OCI-LY1 (cell line): ENCODE measurements around the gene TSC22D2.

Experiments
- H2AFZ ChIP-seq: fragments of 200-600 bp; sonication (generic), shearing (Covaris generic); 2 replicates; pipeline ENCODE4 v1.6.0; 2014; ENCODE audit warnings: antibody characterized with exemption, mild to moderate bottlenecking, low read length
- H3F3A ChIP-seq: fragments of 200-600 bp; sonication (generic), shearing (Covaris generic); 2 replicates; pipeline ENCODE4 v1.6.0; 2014; ENCODE audit warnings: mild to moderate bottlenecking, antibody characterized with exemption, low read length, moderate library complexity; ENCODE audit not compliant: insufficient read depth
- H3K27ac ChIP-seq: fragments of 200-600 bp; sonication (generic); 2 replicates; pipeline ENCODE4 v1.5.1; 2014; ENCODE audit warnings: low read length, mixed run types, mild to moderate bottlenecking, low read depth; ENCODE audit not compliant: poor library complexity, severe bottlenecking
- H3K27me3 ChIP-seq: fragments of 200-600 bp; sonication (generic); 2 replicates; pipeline ENCODE4 v1.6.0; 2014; ENCODE audit warnings: antibody characterized with exemption, mild to moderate bottlenecking, low read length, moderate library complexity; ENCODE audit not compliant: insufficient read depth
- H3K36me3 ChIP-seq: fragments of 200-600 bp; sonication (generic); 2 replicates; pipeline ENCODE4 v1.6.1; 2014; ENCODE audit warnings: mild to moderate bottlenecking, antibody characterized with exemption, low read length, moderate library complexity, mixed read lengths; ENCODE audit not compliant: insufficient read depth
- H3K4me1 ChIP-seq: fragments of 200-600 bp; sonication (generic); 2 replicates; pipeline ENCODE4 v1.5.1; 2014; ENCODE audit warnings: mild to moderate bottlenecking, low read length, moderate library complexity; ENCODE audit not compliant: insufficient read depth, severe bottlenecking
- H3K4me2 ChIP-seq: fragments of 200-600 bp; sonication (generic), shearing (Covaris generic); 2 replicates; pipeline ENCODE4 v1.6.1; 2014; ENCODE audit warnings: low read length
- H3K4me3 ChIP-seq: fragments of 200-600 bp; sonication (generic); 2 replicates; pipeline ENCODE4 v1.5.1; 2014; ENCODE audit warnings: low read length, low read depth, mild to moderate bottlenecking, mixed read lengths; ENCODE audit not compliant: poor library complexity, severe bottlenecking
- H3K79me2 ChIP-seq: fragments of 200-600 bp; shearing (Covaris generic); 2 replicates; pipeline ENCODE4 v1.6.1; 2016; ENCODE audit warnings: mixed run types, low read length, mixed read lengths; ENCODE audit not compliant: insufficient read depth
- H3K9ac ChIP-seq: fragments of 200-600 bp; sonication (generic), shearing (Covaris generic); 2 replicates; pipeline ENCODE4 v1.6.1; 2014; ENCODE audit warnings: mild to moderate bottlenecking, low read length, mixed read lengths
- H3K9me2 ChIP-seq: fragments of 200-600 bp; sonication (generic), shearing (Covaris generic); 2 replicates; pipeline ENCODE4 v1.6.1; 2014; ENCODE audit warnings: low read depth, mild to moderate bottlenecking, low read length, mixed read lengths
- H3K9me3 ChIP-seq: fragments of 200-600 bp; shearing (Covaris generic); 2 replicates; pipeline ENCODE4 v1.6.1; 2014; ENCODE audit warnings: low read length, mixed read lengths
- H4K20me1 ChIP-seq: fragments of 200-600 bp; sonication (generic), shearing (Covaris generic); 2 replicates; pipeline ENCODE4 v1.6.0; 2016; ENCODE audit warnings: mild to moderate bottlenecking, low read length; ENCODE audit not compliant: insufficient read depth
- EZH2 ChIP-seq: fragments of 200-600 bp; sonication (generic), shearing (Covaris generic); IDR thresholded peaks from 2 replicates; pipeline ENCODE4 v1.8.0; 2017; ENCODE audit warnings: borderline replicate concordance, mixed run types, mild to moderate bottlenecking, antibody characterized with exemption, low read length, moderate library complexity, mixed read lengths
- TF ChIP-seq, protein P1 (sequence below): fragments of 200-600 bp; sonication (generic), shearing (Covaris generic); IDR thresholded peaks from 2 replicates; pipeline ENCODE4 v1.5.1; 2017; ENCODE audit warnings: mild to moderate bottlenecking, antibody characterized with exemption, low read length, moderate library complexity, mixed read lengths

The TSC22D2 gene

DNA sequence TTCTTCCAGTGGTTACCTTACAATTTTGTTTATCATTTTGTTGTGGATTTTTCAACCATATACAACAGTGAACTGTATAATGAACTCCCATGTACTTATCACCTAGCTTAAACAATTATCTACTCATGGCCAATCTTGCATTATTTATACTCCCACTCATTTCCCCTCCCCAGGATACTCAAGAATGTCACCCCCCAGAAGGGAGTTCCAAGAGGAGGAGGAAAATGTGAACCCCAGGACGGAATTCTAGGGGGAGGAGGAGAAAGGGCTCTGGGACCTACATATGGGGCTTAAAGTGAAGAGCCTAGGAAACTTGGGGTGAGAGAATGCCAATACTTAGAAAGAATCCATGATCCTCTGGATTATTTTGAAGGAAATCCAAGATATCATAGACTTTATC lies 59.3 kb downstream of the TSC22D2 start:
- H3K27ac ChIP-seq: no peak overlapping the region

DNA sequence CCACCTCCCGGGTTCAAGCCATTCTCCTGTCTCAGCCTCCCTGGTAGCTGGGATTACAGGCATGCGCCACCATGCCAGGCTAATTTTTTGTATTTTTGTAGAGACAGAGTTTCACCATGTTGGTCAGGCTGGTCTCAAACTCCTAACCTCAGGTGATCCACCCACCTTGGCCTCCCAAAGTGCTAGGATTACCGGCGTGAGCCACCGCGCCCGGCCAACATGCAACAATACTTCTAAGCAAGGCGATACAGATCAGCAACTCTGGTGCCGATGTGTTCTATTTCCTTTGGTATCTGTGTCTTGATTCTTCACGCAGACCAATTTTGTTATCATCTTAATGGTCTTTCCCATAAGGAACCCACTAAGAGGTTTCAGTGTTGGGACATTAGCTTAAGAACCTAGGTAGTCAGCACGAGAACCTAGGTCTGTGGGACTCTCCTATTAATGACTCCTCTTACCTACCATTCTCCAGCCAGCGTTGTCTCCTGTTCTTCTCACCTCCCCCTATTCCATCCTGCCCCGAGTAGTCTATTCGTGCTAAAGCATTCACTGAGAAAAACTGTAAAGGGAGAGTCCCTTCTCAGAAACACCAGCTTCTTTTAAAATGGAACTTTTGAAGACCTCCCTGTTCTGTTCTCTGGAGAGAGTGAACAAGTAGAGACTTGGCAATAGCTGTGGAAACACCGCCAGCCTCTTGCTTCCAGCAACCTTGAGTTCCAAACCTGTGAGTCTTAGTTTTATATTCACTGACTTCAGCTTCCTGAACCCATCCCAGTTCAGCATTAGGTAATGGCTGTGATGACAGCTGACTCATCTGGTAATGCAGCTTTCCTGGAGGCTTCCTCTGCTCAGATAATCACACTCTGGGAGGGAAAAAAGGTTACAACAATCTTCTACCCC lies 61.2 kb downstream of the TSC22D2 start:
- Histone ChIP-seq H3K9me3 (no peaks in the 10 kb centered on the region), H4K20me1 (no peaks in the 10 kb centered on the region), H3F3A (no peaks in the 10 kb centered on the region), H3K4me3 (no peak overlapping the region), H3K27ac (no peak overlapping the region), H3K79me2 (no peaks in the 10 kb centered on the region), H3K36me3 (no peaks in the 10 kb centered on the region), H3K9me2 (no peaks in the 10 kb centered on the region), H3K4me2 (no peak overlapping the region), H3K9ac (no peak overlapping the region), H2AFZ (no peak overlapping the region), H3K4me1 (no peaks in the 10 kb centered on the region), H3K27me3 (no peaks in the 10 kb centered on the region)
- TF ChIP-seq EZH2: no peak
- TF ChIP-seq, protein P1, sequence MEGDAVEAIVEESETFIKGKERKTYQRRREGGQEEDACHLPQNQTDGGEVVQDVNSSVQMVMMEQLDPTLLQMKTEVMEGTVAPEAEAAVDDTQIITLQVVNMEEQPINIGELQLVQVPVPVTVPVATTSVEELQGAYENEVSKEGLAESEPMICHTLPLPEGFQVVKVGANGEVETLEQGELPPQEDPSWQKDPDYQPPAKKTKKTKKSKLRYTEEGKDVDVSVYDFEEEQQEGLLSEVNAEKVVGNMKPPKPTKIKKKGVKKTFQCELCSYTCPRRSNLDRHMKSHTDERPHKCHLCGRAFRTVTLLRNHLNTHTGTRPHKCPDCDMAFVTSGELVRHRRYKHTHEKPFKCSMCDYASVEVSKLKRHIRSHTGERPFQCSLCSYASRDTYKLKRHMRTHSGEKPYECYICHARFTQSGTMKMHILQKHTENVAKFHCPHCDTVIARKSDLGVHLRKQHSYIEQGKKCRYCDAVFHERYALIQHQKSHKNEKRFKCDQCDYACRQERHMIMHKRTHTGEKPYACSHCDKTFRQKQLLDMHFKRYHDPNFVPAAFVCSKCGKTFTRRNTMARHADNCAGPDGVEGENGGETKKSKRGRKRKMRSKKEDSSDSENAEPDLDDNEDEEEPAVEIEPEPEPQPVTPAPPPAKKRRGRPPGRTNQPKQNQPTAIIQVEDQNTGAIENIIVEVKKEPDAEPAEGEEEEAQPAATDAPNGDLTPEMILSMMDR: no peak

More for the DNA sequence above, 59.3 kb downstream of the TSC22D2 start:
- Histone ChIP-seq H3K27me3 (no peaks in the 10 kb centered on the region), H3K9ac (no peak overlapping the region), H3F3A (no peaks in the 10 kb centered on the region), H3K36me3 (no peaks in the 10 kb centered on the region), H3K4me3 (no peak overlapping the region), H3K9me3 (no peaks in the 10 kb centered on the region), H2AFZ (no peak overlapping the region), H3K79me2 (no peaks in the 10 kb centered on the region), H4K20me1 (no peaks in the 10 kb centered on the region), H3K4me2 (no peak overlapping the region), H3K9me2 (no peaks in the 10 kb centered on the region), H3K4me1 (no peaks in the 10 kb centered on the region)
- TF ChIP-seq, protein P1: no peak
- TF ChIP-seq EZH2: no peak

DNA sequence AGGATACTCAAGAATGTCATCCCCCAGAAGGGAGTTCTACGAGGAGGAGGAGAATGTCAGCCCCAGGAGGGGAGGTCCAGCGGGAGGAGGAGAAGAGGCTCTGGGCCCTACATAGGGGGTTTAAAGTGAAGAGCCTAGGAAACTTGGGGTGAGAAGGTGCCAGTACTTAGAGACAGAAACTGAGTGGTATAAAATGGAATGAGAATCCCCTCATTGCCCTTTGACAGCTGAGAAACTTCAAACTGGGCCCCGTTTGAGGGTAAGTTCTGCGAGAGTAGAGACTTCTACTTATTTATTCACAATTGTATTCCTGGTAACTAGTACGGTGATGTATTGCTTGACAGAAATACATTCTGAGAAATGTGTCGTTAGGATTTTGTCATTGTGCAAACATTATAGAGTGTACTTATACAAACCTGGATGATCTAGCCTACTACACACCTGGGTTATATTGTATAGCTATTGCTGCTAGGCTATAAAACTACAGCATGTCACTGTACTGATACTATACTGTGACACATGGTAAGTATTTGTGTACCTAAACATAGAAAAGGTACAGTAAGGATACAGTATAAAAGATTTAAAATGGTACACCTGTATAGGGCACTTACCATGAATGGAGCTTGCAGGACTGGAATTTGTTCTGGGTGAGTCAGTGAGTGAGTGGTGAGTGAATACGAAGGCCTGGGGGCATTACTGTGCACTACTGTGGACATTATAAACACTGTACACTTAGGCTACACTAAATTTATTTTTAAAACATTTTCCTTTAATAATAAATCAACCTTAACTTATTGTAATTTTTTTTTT lies 62.0 kb downstream of the TSC22D2 start:
- Histone ChIP-seq H3K36me3 (no peaks in the 10 kb centered on the region), H3K4me3 (no peak overlapping the region), H3K9me3 (no peaks in the 10 kb centered on the region), H3K79me2 (no peaks in the 10 kb centered on the region), H3F3A (no peaks in the 10 kb centered on the region), H3K4me1 (no peaks in the 10 kb centered on the region), H3K9me2 (no peaks in the 10 kb centered on the region), H2AFZ (no peak overlapping the region), H3K4me2 (no peak overlapping the region), H3K27ac (no peak overlapping the region), H4K20me1 (no peaks in the 10 kb centered on the region), H3K9ac (no peak overlapping the region), H3K27me3 (no peaks in the 10 kb centered on the region)
- TF ChIP-seq, protein P1: no peak
- TF ChIP-seq EZH2: no peak
